Central memory CD8-positive, alpha-beta T cell (primary cell): ENCODE data around the gene CFAP92.

Experiments
- ATAC-seq: fragments of 150-1000 bp; cut with Tn5 transposase; replicated peaks from 2 replicates; pipeline ENCODE4 v1.10.0; 2022; ENCODE audit warnings: mild to moderate bottlenecking, moderate FRiP score, moderate number of reproducible peaks; ENCODE audit not compliant: poor library complexity, severe bottlenecking; ENCODE audit errors: extremely low read depth
- DNase-seq, 2 donors: peaks; one replicate each; pipeline ENCODE4 v3.0.0; 2021; ENCODE audit warnings: low spot score in 2 of 2
- H3K27ac Mint-ChIP-seq: one replicate; pipeline ENCODE4 v1.8.0; 2022; ENCODE audit warnings: low read depth, mild to moderate bottlenecking, moderate library complexity, mixed read lengths
- H3K27me3 Mint-ChIP-seq: one replicate; pipeline ENCODE4 v1.8.0; 2022; ENCODE audit warnings: mixed read lengths
- H3K36me3 Mint-ChIP-seq: one replicate; pipeline ENCODE4 v1.8.0; 2022; ENCODE audit warnings: mild to moderate bottlenecking, moderate library complexity, mixed read lengths; ENCODE audit not compliant: insufficient read depth
- H3K4me1 Mint-ChIP-seq: one replicate; pipeline ENCODE4 v1.8.0; 2022; ENCODE audit warnings: mixed read lengths
- H3K4me3 Mint-ChIP-seq: one replicate; pipeline ENCODE4 v1.8.0; 2022; ENCODE audit warnings: mild to moderate bottlenecking, moderate library complexity, mixed read lengths
- H3K9me3 Mint-ChIP-seq: one replicate; pipeline ENCODE4 v1.8.0; 2022; ENCODE audit warnings: mixed read lengths

The CFAP92 gene

GRCh38 chr3:129013491-129013891 is 19.6 kb upstream of the CFAP92 start:
- H3K4me3 Mint-ChIP-seq: no peak overlapping the region
- H3K27me3 Mint-ChIP-seq: no peaks in the 10 kb centered on the region
- H3K27ac Mint-ChIP-seq: no peak overlapping the region
- no peaks in the 10 kb centered on the region for H3K36me3 Mint-ChIP-seq
- ATAC-seq: no peak
- no peaks in the 10 kb centered on the region for H3K9me3 Mint-ChIP-seq
- peaks cover 36% of the 10 kb centered on the region for H3K4me1 Mint-ChIP-seq
- no peak for DNase-seq

- Mint-ChIP-seq H3K36me3 (no peaks in the 10 kb centered on the region), H3K9me3 (no peaks in the 10 kb centered on the region), H3K4me1 (peaks cover 15% of the 10 kb centered on the region), H3K4me3 (no peak overlapping the region), H3K27me3 (no peaks in the 10 kb centered on the region), H3K27ac (peak overlapping the region; percentile 53)
- ATAC-seq (no peak), DNase-seq (no peak)
Observed at GRCh38 chr3:129010310-129010956, 16.6 kb upstream of the CFAP92 start.

DNA sequence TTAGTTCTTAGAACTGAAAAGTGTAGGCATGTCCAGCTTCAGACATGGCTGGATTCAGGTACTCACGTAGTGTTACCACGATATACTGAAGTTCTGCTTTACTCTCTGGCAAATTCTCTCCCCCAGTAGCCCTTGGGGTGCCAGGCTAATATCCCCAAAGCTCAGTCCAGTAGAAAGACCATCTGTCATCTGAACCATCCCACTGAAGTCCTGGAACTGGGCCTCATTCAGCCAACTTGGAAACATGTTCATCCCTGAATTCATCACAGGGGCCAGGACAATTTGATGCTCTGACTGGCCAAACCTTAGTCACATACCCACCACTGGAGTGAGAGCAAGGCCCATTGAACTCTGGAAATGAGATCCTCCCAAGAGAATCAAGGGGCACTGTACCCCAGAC is 15.4 kb upstream of the CFAP92 start:
- DNase-seq: no peak
- H3K4me3 Mint-ChIP-seq: no peak overlapping the region
- peaks cover 10% of the 10 kb centered on the region for H3K4me1 Mint-ChIP-seq
- no peaks in the 10 kb centered on the region for H3K36me3 Mint-ChIP-seq
- H3K27me3 Mint-ChIP-seq: no peaks in the 10 kb centered on the region
- H3K9me3 Mint-ChIP-seq: no peaks in the 10 kb centered on the region
- H3K27ac Mint-ChIP-seq: peak overlapping the region; percentile 3
- ATAC-seq: no peak

- DNase-seq: no peak
- Mint-ChIP-seq H3K4me1 (peaks cover 16% of the 10 kb centered on the region), H3K9me3 (no peaks in the 10 kb centered on the region), H3K4me3 (no peak overlapping the region), H3K36me3 (no peaks in the 10 kb centered on the region), H3K27me3 (peaks cover 9% of the 10 kb centered on the region), H3K27ac (no peak overlapping the region)
- no peak for ATAC-seq
Observed at GRCh38 chr3:129007792-129008191, 13.9 kb upstream of the CFAP92 start.

GRCh38 chr3:129006864-129007263 is 13.0 kb upstream of the CFAP92 start:
- H3K36me3 Mint-ChIP-seq: no peaks in the 10 kb centered on the region

DNA sequence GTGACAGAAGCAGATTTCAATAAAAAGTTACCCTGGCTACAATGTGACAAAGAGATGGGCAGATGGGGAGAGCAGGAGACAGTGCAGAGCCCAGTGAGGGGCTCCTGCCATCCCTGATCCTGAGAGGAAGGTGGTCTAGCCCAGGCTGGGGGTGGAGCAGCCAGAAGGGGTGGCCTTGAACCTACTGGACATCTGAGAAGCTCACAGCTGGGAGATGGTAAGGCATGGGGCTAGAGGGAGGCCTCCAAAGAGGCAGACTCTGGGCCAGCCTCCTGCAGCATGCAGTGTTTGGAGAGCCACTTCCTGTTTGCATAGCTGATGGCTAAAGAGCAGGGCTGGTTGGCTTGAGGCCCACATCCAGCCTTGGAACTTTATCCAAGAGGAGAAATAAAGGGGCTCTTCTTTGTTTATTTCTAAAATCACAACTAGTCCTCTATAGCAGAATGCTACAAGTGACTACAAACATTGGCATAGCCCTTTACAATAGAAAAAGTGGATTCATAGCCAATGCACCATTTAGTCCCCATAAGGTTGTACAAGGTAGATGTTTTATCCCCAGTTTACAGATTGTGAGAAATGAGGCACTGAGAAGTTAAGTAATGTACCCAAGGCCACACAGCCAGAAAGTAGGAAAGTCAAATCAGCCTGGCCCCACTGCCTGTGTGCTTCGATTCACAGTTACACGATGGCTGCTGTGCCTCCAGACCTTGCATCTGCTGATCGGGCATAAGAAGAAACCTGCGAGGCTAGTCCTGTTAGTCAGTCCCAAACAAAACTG is 11.8 kb upstream of the CFAP92 start:
- Mint-ChIP-seq H3K4me3 (no peak overlapping the region), H3K36me3 (no peaks in the 10 kb centered on the region), H3K27ac (peak overlapping the region; percentile 29), H3K27me3 (peaks cover 22% of the 10 kb centered on the region), H3K4me1 (peaks cover 24% of the 10 kb centered on the region), H3K9me3 (no peaks in the 10 kb centered on the region)
- ATAC-seq (no peak), DNase-seq (no peak)

More at GRCh38 chr3:129006864-129007263, 13.0 kb upstream of the CFAP92 start:
- Mint-ChIP-seq H3K9me3 (no peaks in the 10 kb centered on the region), H3K27me3 (peaks cover 19% of the 10 kb centered on the region), H3K27ac (no peak overlapping the region), H3K4me1 (peaks cover 24% of the 10 kb centered on the region), H3K4me3 (no peak overlapping the region)
- DNase-seq (no peak), ATAC-seq (no peak)

GRCh38 chr3:129004639-129005295 is 10.9 kb upstream of the CFAP92 start:
- H3K4me1 Mint-ChIP-seq: peaks cover 24% of the 10 kb centered on the region
- DNase-seq: no peak
- ATAC-seq: no peak
- H3K27ac Mint-ChIP-seq: peak overlapping the region; percentile 29
- H3K36me3 Mint-ChIP-seq: no peaks in the 10 kb centered on the region
- no peaks in the 10 kb centered on the region for H3K9me3 Mint-ChIP-seq
- H3K4me3 Mint-ChIP-seq: no peak overlapping the region
- H3K27me3 Mint-ChIP-seq: peaks cover 31% of the 10 kb centered on the region

DNA sequence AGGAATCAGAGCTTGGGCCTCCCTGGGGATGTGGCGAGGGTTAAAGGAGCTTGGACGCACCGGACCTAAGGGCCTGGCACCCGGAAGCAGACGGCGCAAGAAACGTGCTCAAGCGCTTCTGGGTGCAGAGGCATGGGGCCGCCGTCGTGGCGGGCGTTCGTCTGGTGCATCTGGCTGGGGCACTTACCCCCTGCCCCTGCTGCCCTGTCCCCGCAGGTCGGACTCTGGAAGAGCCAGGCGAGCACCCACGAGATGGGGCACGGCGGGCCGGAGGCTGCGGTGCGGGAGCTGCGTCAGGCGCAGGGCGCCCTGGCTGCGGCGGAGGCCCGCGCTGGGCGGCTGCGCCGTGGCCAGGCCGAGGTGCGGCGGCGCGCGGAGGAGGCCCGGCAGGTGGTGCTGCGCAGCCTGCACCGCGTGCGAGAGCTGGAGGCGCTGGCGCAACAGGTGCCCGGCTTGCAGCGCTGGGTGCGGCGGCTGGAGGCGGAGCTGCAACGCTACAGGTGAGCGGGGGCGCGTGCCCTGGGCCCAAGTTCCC is 9.8 kb upstream of the CFAP92 start:
- Mint-ChIP-seq H3K27me3 (peaks cover 42% of the 10 kb centered on the region), H3K4me1 (peaks cover 24% of the 10 kb centered on the region), H3K36me3 (no peaks in the 10 kb centered on the region), H3K9me3 (no peaks in the 10 kb centered on the region), H3K4me3 (peak overlapping the region; percentile 49), H3K27ac (no peak overlapping the region)
- peak; percentile 66 for ATAC-seq
- DNase-seq: no peak

GRCh38 chr3:129002573-129003569 is 9.0 kb upstream of the CFAP92 start:
- peaks cover 24% of the 10 kb centered on the region for H3K4me1 Mint-ChIP-seq
- no peak for ATAC-seq

GRCh38 chr3:129001806-129002572 is 8.1 kb upstream of the CFAP92 start:
- Mint-ChIP-seq H3K27ac (no peak overlapping the region), H3K4me1 (peaks cover 24% of the 10 kb centered on the region), H3K27me3 (peaks cover 46% of the 10 kb centered on the region), H3K9me3 (no peaks in the 10 kb centered on the region), H3K36me3 (no peaks in the 10 kb centered on the region), H3K4me3 (peak overlapping the region; percentile 49)
- ATAC-seq (no peak), DNase-seq (no peak)

More at GRCh38 chr3:129002573-129003569, 9.0 kb upstream of the CFAP92 start:
- Mint-ChIP-seq H3K9me3 (no peaks in the 10 kb centered on the region), H3K36me3 (no peaks in the 10 kb centered on the region), H3K27me3 (peaks cover 46% of the 10 kb centered on the region), H3K4me3 (peak overlapping the region; percentile 49), H3K27ac (no peak overlapping the region)
- no peak for DNase-seq

DNA sequence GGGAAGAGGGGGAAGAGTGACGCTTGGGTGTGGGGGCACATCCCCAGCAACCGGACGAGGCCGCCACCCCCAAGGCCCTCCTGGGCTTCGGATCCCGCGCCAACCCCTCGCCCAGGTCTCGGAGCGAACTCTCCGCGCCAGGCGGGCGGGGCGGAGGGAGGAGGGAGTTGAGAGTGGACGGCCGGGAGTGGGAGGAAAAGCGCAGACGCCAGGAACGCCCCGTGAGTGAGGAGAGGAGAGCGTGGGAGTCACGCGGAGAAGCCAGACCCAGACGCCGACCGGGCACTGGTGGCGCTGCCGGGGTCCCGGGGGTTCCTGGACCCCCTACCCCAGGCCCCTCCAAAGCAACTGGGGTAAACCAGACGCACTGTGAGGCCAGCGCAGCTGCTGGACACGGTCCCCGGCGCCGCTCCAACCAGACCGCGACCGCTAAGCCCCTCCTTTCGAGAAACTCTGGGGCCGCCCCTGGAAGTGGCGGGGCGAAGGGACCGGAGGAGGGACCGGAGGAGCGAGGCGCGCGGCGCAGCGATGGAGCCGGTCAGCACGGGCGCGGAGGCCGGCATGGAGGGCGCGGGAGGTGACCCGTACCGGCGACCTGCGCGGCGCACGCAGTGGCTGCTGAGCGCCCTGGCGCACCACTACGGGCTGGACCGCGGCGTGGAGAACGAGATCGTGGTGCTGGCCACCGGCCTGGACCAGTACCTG is 7.4 kb upstream of the CFAP92 start, which contains the start of gene EFCC1:
TSS of gene EFCC1 (plus strand) at position 204 of the 705 bp plus-strand sequence. CDS start at position 529, 325 bp downstream.
- Mint-ChIP-seq H3K4me3 (peak within 1 kb of the TSS; percentile 50), H3K4me1 (peaks cover 24% of the 10 kb centered on the region), H3K27ac (no peak within 1 kb of the TSS), H3K36me3 (no peaks in the 10 kb centered on the region), H3K9me3 (no peaks in the 10 kb centered on the region), H3K27me3 (peaks cover 46% of the 10 kb centered on the region)
- peak; percentile 29 for ATAC-seq
- DNase-seq: no peak
